NT2/D1 (cell line): ENCODE data around the gene SYNRG.

Source experiments
- SUZ12 ChIP-seq: IDR thresholded peaks from 2 replicates; pipeline ENCODE4 v1.6.1; 2011; ENCODE audit not compliant: insufficient read length, insufficient read depth; ENCODE audit errors: extremely low read depth
- YY1 ChIP-seq: IDR thresholded peaks from 2 replicates; pipeline ENCODE4 v1.6.1; 2011; ENCODE audit not compliant: insufficient read length, insufficient read depth
- ZNF274 ChIP-seq: IDR thresholded peaks from 2 replicates; pipeline ENCODE4 v1.6.1; 2011; ENCODE audit warnings: mild to moderate bottlenecking, low read depth, low read length

DNA sequence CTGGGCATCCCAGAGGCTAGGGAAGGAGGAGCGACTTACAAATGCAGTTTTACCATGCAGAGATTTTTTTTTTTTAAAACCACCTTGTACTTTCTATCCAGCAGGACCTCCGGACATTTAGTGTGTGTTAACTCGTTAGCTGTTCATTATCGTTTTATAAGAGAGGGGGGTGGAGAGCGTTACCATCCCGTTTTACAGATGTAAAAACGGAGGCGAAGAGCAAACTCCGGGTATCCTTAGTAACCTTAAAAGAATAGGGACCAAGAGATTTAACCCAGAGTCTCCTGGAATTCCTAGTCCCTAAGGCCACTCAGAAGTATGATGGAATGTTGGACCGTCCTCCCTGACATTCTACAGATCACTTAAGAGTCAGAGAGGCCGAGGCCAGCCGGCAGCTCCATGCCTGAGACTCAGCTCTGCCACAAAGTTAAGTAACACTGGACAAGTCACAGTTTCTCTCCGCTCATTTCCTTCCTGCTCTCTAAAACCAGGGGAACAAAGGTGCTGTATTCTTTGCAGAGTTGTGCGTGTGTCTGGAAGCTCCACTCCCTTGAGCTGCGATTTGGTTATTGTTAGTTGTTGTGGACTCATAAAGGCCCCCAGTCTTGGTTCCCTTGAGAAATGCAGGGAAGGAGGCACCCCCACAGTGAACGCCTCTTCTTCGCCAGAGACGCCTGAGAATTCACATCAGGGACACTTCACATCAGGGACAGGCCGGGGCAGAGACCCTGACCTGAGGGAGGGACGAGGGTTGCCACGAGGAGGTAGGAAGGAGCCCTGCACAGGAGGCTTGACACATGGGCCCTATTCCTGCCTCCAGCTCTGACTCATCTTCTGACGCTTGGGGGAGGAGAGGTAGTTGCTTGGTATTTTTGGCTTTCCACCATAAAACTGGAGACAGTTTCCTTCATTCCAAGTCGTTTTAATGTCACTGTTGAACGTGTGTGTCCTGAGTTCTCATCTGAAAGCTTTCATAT, 118.3 kb downstream of the SYNRG start:
- TF ChIP-seq YY1 (no peak), ZNF274 (no peak), SUZ12 (no peak)
